Activated T-cell treated with anti-CD3 and anti-CD28 coated beads for 24 hours (primary cell): ENCODE results near the gene SPRED2.

Experiments used
- DNase-seq: peaks from one replicate; pipeline ENCODE4 v3.0.0-alpha.2; 2020; ENCODE audit warnings: low read depth

The SPRED2 gene

GRCh38 chr2:65309699-65310098 is 122.7 kb downstream of the SPRED2 start:
- DNase-seq, result no peak

- DNase-seq, result no peak
Observed at GRCh38 chr2:65305934-65306333, 126.5 kb downstream of the SPRED2 start.

- DNase-seq, result peak; percentile 74
Observed at GRCh38 chr2:65300761-65301711, 131.4 kb downstream of the SPRED2 start.

- no peak for DNase-seq
Observed at GRCh38 chr2:65300134-65300760, 132.2 kb downstream of the SPRED2 start.

DNA sequence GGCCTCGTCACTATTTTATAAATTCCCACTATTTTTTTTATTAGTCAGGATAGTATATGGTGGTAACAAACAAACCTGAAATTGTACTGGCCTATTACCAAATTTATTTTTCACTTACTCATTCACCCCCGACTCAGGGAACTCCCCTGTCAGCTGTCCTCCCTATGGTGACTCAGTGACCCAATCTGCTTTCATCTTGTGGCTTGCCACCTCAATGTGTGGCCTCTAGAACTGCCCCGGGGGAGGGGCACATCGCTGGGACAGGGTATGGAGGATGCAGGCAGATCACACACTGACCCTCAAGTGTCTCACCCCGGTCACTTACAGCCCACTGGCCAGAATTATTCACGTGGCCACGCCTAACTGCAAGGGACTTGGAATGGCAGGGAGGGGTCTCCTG is 133.2 kb downstream of the SPRED2 start:
- peak; percentile 46 for DNase-seq

GRCh38 chr2:65298089-65298488 is 134.3 kb downstream of the SPRED2 start:
- DNase-seq, result no peak

DNA sequence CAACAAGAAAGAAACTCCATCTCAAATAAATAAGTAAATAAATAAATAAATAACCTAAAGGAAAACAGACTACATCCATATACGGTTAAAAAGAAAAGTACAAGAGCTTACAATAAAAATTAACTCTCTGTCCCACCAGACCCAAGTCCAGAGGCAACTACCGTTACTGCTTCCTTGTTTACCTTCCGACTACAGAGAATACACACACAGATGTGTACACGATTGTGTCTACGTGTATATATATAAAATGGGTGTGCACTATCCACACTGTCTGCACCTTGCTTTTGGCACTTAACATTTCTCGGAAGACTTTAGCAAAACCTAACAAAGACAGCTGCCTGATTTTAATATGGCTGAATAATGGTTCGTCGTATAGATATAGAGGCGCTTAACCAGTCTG is 134.9 kb downstream of the SPRED2 start:
- no peak for DNase-seq

- no peak for DNase-seq
Observed at GRCh38 chr2:65296971-65297370, 135.4 kb downstream of the SPRED2 start.

GRCh38 chr2:65294701-65295100 is 137.7 kb downstream of the SPRED2 start:
- DNase-seq, result no peak

DNA sequence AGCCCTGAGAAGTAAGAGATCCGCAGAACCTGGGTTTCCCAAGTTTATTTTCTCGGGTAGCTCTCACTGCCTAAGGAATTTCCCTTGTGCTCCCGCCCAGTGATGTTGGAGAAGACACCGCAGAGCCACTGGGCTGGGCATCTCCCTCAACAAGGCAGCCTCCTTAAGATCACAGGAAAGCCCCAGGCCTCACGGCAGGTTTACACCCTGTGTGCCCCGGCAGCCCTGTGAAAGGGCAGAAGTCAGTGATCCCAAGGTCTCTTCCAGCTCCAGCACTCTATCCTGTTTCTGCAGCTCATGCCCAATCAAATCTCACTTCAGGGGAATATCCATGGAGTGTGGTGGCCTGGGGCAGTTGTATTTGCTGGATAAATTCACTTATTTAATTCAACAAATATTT is 138.3 kb downstream of the SPRED2 start:
- no peak for DNase-seq

DNA sequence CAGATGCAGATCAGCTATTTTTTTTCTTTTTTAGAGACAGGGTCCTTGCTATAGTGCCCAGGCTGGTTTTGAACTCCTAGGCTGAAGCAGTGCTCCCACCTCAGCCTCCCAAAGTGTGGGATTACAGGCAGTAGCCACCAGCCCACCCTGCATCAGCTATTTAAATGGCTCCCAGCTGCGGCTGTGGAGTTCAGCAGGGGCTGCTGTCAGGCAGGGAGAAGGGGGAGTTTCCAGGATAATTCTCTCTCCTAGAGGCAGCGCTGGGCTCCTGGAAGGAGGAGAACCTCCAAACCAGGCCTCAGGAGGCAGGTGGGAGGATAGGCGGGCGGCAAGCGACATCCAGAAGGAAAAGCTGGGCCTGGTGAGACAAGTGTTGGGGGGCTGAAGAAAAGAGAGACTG is 139.0 kb downstream of the SPRED2 start:
- DNase-seq, result no peak

- DNase-seq, result no peak
Observed at GRCh38 chr2:65292461-65293011, 139.9 kb downstream of the SPRED2 start.

GRCh38 chr2:65292106-65292400 is 140.3 kb downstream of the SPRED2 start:
- DNase-seq, result no peak

- no peak for DNase-seq
Observed at GRCh38 chr2:65291216-65292105, 140.9 kb downstream of the SPRED2 start.

GRCh38 chr2:65287364-65287763 is 145.0 kb downstream of the SPRED2 start:
- DNase-seq, result no peak

GRCh38 chr2:65282477-65283053 is 149.8 kb downstream of the SPRED2 start:
- no peak for DNase-seq

DNA sequence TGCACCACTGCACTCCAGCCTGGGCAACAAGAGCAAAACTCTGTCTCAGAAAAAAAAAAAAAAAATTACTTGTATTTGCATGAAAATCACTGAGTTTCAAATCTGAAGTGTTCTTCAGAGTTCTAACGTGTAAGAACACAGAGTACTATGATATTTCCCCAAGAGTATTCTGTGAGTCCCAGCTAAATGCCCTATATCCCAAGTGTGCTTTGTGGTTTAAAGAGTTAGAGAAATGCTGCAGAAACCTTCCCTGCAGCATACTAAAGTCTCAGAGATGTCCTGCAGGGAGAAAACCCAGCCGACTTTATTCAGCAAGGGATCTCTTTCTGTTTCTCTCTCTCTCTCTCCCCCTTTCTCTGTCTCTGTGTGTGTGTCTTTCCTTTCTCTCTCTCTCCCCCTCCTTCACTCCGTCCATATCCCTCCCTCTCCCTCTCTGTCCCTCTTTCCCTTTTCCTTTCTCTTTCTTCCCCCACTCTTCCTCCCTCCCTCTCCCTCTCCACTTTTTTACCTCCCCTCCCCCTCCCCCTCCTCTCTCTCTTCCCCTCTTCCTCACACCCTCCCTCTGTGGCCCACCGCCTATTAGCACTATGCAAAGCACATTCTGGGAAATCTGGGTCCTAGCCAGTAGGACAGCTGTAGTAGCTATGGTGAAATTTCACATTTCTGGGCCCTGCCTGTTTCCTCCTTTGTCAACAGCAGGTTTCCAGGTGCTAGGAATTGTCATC is 150.6 kb downstream of the SPRED2 start:
- no peak for DNase-seq

- DNase-seq, result no peak
Observed at GRCh38 chr2:65279756-65280155, 152.6 kb downstream of the SPRED2 start.

DNA sequence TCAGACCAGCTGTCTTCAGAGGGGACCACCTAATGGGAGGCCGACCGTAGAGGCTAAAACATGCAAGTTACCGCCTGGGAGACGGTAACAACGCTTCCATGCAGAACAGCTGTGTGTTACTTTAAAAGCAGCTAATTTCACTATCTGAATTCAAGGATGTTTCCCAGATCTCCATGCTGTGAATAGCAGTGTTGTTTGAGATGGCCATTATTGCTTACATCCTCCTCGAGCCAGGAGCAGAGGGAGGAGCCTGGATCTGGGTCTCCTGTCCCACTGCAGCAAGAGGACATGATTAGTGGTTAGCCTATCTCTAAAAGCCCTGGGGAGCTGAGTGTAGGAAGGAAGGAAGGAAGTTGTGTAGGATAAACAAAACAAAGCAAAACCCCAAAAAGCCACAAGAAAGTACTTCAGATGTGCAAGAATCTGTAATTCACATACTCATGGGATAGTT is 153.8 kb downstream of the SPRED2 start:
- no peak for DNase-seq

DNA sequence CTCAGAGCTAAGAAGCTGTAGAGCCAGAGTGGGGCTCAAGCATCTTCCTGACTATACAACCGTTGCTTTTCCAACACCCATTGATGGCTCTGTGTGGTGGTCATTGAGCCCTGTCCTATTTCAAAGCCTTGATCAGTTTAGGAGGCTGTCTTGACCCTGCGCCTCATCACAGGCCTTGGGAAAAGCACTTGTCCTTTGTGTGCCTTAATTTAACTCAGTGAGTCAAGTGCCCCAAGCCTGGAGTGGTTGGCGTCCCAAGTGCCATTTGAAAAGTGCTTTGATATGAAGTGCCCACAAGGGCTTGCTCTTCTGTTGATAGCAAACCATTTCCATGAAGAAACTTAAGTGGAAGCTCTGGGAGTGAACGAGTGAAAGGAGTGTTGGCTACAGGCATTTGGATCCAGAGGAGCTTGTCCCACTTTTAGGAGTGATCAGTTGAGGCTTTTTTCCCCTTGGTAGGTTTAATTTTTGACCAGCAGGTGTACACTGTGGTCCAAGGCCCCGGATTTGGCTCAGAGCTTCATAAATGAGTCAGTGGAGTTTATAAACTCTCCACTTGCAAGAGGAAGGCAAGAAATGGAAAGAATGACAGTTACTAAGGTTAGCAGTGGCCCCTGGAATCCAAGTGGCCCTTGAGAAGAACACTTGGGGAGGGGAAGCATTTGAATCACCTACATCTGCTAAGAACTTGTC is 154.5 kb downstream of the SPRED2 start:
- no peak for DNase-seq

GRCh38 chr2:65277118-65277517 is 155.3 kb downstream of the SPRED2 start:
- no peak for DNase-seq
